HG03558 (cell line): ENCODE measurements around the gene SOX6.

Experiments used
- ATAC-seq: cut with Tn5 transposase; IDR thresholded peaks from one replicate; pipeline ENCODE4 v1.9.1; 2021; ENCODE audit warnings: moderate number of reproducible peaks; ENCODE audit not compliant: unreplicated experiment; ENCODE audit errors: extremely low read depth

The SOX6 gene

GRCh38 chr11:16322190-16322589 lies 34.2 kb downstream of the SOX6 start:
- no peak for ATAC-seq

GRCh38 chr11:16321148-16321547 lies 35.2 kb downstream of the SOX6 start:
- ATAC-seq: no peak

GRCh38 chr11:16318320-16318719 lies 38.0 kb downstream of the SOX6 start:
- no peak for ATAC-seq

GRCh38 chr11:16317712-16318111 lies 38.6 kb downstream of the SOX6 start:
- ATAC-seq: no peak

GRCh38 chr11:16313846-16314245 lies 42.5 kb downstream of the SOX6 start:
- ATAC-seq: no peak

- no peak for ATAC-seq
Observed at GRCh38 chr11:16312233-16312765, 44.0 kb downstream of the SOX6 start.

GRCh38 chr11:16311831-16312230 lies 44.5 kb downstream of the SOX6 start:
- ATAC-seq: no peak

GRCh38 chr11:16310943-16311342 lies 45.4 kb downstream of the SOX6 start:
- no peak for ATAC-seq

- no peak for ATAC-seq
Observed at GRCh38 chr11:16309226-16309625, 47.1 kb downstream of the SOX6 start.

- ATAC-seq: no peak
Observed at GRCh38 chr11:16301462-16301861, 54.9 kb downstream of the SOX6 start.

- no peak for ATAC-seq
Observed at GRCh38 chr11:16299884-16300782, 56.2 kb downstream of the SOX6 start.

GRCh38 chr11:16299390-16299789 lies 57.0 kb downstream of the SOX6 start:
- no peak for ATAC-seq

- ATAC-seq: no peak
Observed at GRCh38 chr11:16297332-16297731, 59.0 kb downstream of the SOX6 start.

- no peak for ATAC-seq
Observed at GRCh38 chr11:16296273-16296672, 60.1 kb downstream of the SOX6 start.

- no peak for ATAC-seq
Observed at GRCh38 chr11:16295592-16295991, 60.8 kb downstream of the SOX6 start.

- ATAC-seq: no peak
Observed at GRCh38 chr11:16293204-16293681, 63.1 kb downstream of the SOX6 start.

- no peak for ATAC-seq
Observed at GRCh38 chr11:16292167-16292859, 64.0 kb downstream of the SOX6 start.

GRCh38 chr11:16291729-16292128 lies 64.6 kb downstream of the SOX6 start:
- ATAC-seq: no peak

- no peak for ATAC-seq
Observed at GRCh38 chr11:16289541-16289940, 66.8 kb downstream of the SOX6 start.

- ATAC-seq: no peak
Observed at GRCh38 chr11:16287630-16288280, 68.6 kb downstream of the SOX6 start.

- ATAC-seq: no peak
Observed at GRCh38 chr11:16286095-16286494, 70.3 kb downstream of the SOX6 start.
